Upper lobe of left lung (tissue), 4 donors: ENCODE results near the gene MEX3D.

Source experiments
- CTCF ChIP-seq, 6 experiments: fragments of 450-650 bp in 4 of 6; fragments of 200-600 bp in 2 of 6; sonication (generic) in 2 of 6; IDR thresholded peaks; one replicate each; pipeline ENCODE4 v1.5.1; 2016 to 2019; ENCODE audit warnings: antibody characterized with exemption in 6 of 6
- POLR2A ChIP-seq, 4 donors: fragments of 450-650 bp; IDR thresholded peaks; one replicate each; pipeline ENCODE4 v1.5.1; 2016 to 2017; ENCODE audit warnings: antibody characterized with exemption in 4 of 4, mild to moderate bottlenecking in 2 of 4
- POLR2AphosphoS5 ChIP-seq, 2 donors: sonication (generic); formaldehyde crosslinking; IDR thresholded peaks; one replicate each; pipeline ENCODE4 v1.5.1; 2017; ENCODE audit warnings: antibody characterized with exemption in 2 of 2

GRCh38 chr19:1534972-1535371, 33.2 kb downstream of the MEX3D start:
- TF ChIP-seq POLR2A (IDR thresholded peaks at IDR 0.05) (no peak), CTCF (IDR thresholded peaks at IDR 0.05) (no peak), POLR2AphosphoS5 (IDR thresholded peaks at IDR 0.05) (no peak)
